Neural cell (in vitro differentiated cells): ENCODE results near the gene OR6C2.
"Not testable (repeated sequence)": the region's sequence is repeated elsewhere in the genome, so short reads cannot be mapped to it uniquely, and the experiment has no call there.

Experiments used
- CTCF ChIP-seq: fragments of 450-650 bp; IDR thresholded peaks from 2 replicates; pipeline ENCODE4 v1.5.1; 2014; ENCODE audit warnings: antibody characterized with exemption, mild to moderate bottlenecking, moderate library complexity; ENCODE audit not compliant: poor library complexity, severe bottlenecking
- EZH2 ChIP-seq: fragments of 200-600, 300-800 bp; shearing (Covaris generic), sonication (generic); IDR thresholded peaks from 2 replicates; pipeline ENCODE4 v1.6.1; 2014; ENCODE audit warnings: antibody characterized with exemption, low read length, borderline replicate concordance, mild to moderate bottlenecking; ENCODE audit not compliant: insufficient read depth, poor library complexity, severe bottlenecking
- POLR2AphosphoS5 ChIP-seq: IDR thresholded peaks from 2 replicates; pipeline ENCODE4 v1.6.1; 2012
- RAD21 ChIP-seq: fragments of 450-650 bp; conservative IDR thresholded peaks from 2 replicates; pipeline ENCODE4 v1.6.1; 2014; ENCODE audit warnings: antibody characterized with exemption, mild to moderate bottlenecking, moderate library complexity
- REST ChIP-seq: IDR thresholded peaks from 2 replicates; pipeline ENCODE4 v1.6.1; 2012; ENCODE audit warnings: borderline replicate concordance
- SMC3 ChIP-seq: fragments of 450-650 bp; conservative IDR thresholded peaks from 2 replicates; pipeline ENCODE4 v1.6.1; 2014; ENCODE audit warnings: antibody characterized with exemption, mild to moderate bottlenecking, moderate library complexity; ENCODE audit not compliant: poor library complexity
- TAF1 ChIP-seq: IDR thresholded peaks from 2 replicates; pipeline ENCODE4 v1.6.1; 2012; ENCODE audit warnings: low read depth

DNA sequence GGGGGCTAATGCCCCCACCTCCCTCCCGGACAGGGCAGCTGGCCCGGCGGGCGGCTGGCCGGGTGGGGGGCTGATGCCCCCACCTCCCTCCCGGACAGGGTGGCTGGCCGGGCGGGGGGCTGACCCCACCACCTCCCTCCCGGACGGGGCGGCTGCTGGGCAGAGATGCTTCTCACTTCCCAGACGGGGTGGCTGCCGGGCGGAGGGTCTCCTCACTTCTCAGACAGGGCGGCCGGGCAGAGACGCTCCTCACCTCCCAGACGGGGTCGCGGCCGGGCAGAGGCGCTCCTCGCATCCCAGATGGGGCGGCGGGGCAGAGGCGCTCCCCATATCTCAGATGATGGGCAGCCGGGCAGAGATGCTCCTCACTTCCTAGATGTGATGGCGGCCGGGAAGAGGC, 35.3 kb downstream of the OR6C2 start:
- TF ChIP-seq RAD21, CTCF, SMC3, REST, EZH2, POLR2AphosphoS5, TAF1: not testable (repeated sequence)
